ENCODE measurements around the gene IDH3B.

Gene IDH3B

DNA sequence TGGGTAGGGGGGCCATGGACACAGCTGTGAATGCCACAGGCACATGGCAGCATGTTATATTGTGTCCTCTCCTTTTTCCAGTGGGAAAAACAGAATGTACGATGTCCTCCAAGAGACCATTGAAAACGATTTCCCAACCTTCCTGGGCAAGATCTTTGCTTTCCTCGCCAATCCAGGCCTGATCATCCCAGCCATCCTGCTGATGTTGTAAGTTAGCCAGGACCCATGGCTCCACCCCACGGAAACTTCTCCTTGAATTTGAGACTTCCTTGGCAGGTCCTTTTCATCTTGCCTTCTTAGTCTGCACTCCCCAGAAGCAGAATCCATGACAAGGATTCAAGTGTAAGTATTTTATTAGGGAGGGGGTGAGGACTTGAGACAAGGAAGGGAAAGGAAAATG is 39.8 kb downstream of the IDH3B start:
- FAIRE-seq: no peak
- no peak for DNase-seq (ENCODE audit: low spot score)

- FAIRE-seq: peak; percentile 78
- DNase-seq (ENCODE audit: low spot score): peak; percentile 46
Measured at GRCh38 chr20:2619961-2620595, 43.9 kb downstream of the IDH3B start.

- FAIRE-seq (no peak), DNase-seq (ENCODE audit: low spot score) (no peak)
Measured at GRCh38 chr20:2619337-2619736, 44.7 kb downstream of the IDH3B start.

GRCh38 chr20:2618815-2619214 is 45.2 kb downstream of the IDH3B start:
- no peak for DNase-seq (ENCODE audit: low spot score)
- no peak for FAIRE-seq

DNA sequence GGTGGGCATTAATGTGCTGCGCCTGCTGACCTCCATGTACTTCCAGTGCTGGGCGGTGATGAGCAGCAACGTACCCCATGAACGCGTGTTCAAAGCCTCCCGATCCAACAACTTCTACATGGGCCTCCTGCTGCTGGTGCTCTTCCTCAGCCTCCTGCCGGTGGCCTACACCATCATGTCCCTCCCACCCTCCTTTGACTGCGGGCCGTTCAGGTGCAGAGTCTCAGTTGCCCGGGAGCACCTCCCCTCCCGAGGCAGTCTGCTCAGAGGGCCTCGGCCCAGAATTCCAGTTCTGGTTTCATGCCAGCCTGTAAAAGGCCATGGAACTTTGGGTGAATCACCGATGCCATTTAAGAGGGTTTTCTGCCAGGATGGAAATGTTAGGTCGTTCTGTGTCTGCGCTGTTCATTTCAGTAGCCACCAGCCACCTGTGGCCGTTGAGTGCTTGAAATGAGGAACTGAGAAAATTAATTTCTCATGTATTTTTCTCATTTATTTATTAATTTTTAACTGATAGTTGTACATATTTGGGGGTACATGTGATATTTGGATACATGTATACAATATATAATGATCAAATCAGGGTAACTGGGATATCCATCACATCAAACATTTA is 46.8 kb downstream of the IDH3B start:
- FAIRE-seq: no peak
- no peak for DNase-seq (ENCODE audit: low spot score)

DNA sequence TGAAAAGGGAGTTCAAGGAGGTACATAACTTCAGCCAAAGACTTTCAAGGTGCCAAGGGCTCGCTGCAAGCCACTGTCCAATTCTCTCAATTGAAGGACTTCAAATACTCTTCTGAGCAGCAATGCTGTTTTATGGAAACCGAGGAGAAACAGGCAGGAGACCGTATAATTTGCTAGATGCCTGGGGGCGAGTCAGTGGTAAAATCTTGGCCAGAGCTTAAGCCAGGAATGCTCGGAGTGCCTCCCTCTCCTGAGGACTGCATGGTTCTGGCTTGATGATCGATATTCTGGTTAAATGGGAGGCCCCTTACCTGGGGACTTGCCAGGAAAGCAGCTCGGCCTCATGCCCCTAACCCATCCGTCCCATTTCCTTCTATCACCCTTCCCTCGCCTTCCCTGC is 47.4 kb downstream of the IDH3B start:
- no peak for FAIRE-seq
- DNase-seq (ENCODE audit: low spot score): no peak

DNA sequence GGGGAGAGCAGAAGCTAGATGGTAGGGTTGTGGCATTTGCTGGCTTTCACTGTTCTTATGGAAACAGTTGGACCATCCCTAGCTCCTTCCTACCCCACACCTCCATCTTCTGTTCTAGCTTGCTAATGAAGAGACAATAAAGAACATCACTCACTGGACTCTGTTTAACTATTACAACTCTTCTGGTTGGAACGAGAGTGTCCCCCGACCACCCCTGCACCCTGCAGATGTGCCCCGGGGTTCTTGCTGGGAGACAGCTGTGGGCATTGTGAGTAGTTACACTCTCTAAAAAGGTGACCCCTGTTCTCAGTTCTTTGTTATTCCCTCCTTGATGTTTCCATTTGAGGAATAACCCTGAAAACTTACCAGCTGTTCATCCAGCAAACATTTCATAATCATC is 51.9 kb downstream of the IDH3B start:
- no peak for FAIRE-seq
- DNase-seq (ENCODE audit: low spot score): no peak

GRCh38 chr20:2610941-2611720 is 52.9 kb downstream of the IDH3B start:
- FAIRE-seq (no peak), DNase-seq (ENCODE audit: low spot score) (no peak)

- DNase-seq (ENCODE audit: low spot score) (no peak), FAIRE-seq (no peak)
Measured at GRCh38 chr20:2610326-2610725, 53.7 kb downstream of the IDH3B start.
